ENCODE results near the gene CFAP100. TPM values are rescaled to one million over a fixed set of nuclear protein-coding genes. Genes with fewer than 3 reads are reported as not detected.

Gene CFAP100
- polyA plus RNA-seq, 1 experiment = not detected

Other genes starting within 250 kb of the CFAP100 start
- gene ALDH1L1, start 214.3 kb upstream of the CFAP100 start, polyA plus RNA-seq (2011; rRNA removed) = not detected in 2 replicates
- 0.38 and 0.53 TPM in 2 replicates for gene KLF15, start 37.5 kb upstream of the CFAP100 start, polyA plus RNA-seq (2011; rRNA removed)
- 9.5 and 11.1 TPM in 2 replicates for gene ZXDC, start 81.0 kb downstream of the CFAP100 start, polyA plus RNA-seq (2011; rRNA removed)
- not detected in 2 replicates for gene UROC1, start 122.9 kb downstream of the CFAP100 start, polyA plus RNA-seq (2011; rRNA removed)
- gene CHST13, start 129.2 kb downstream of the CFAP100 start, polyA plus RNA-seq (2011; rRNA removed) = not detected in 2 replicates
- not detected in 2 replicates for gene C3orf22, start 164.0 kb downstream of the CFAP100 start, polyA plus RNA-seq (2011; rRNA removed)

Measured in AG04450 (cell line).